Activated CD4-positive, alpha-beta T cell treated with anti-CD3 and anti-CD28 coated beads for 36 hours (primary cell): Measurements from ENCODE around the gene JAG2. TPM values are rescaled to one million over a fixed set of nuclear protein-coding genes. Genes with fewer than 3 reads are reported as not detected.

ENCODE experiments used
- ATAC-seq: fragments of 200-7000 bp; cut with Tn5 transposase; one replicate; pipeline ENCODE4 v1.10.0; 2021; ENCODE audit warnings: mild to moderate bottlenecking, moderate library complexity
- CTCF ChIA-PET: fragments of 350-600 bp; sonication (Branson Sonifier 250); formaldehyde crosslinking; loops from one replicate; lab custom pipeline; 2021; ENCODE audit warnings: antibody characterized with exemption; lab: Charles Lee
- POLR2A ChIA-PET: fragments of 350-600 bp; sonication (Branson Sonifier 250); formaldehyde crosslinking; loops from one replicate; lab custom pipeline; 2021; ENCODE audit warnings: antibody characterized with exemption, inconsistent platforms; lab: Charles Lee
- DNase-seq: peaks from one replicate; pipeline ENCODE4 v3.0.0-alpha.2; 2020
- H3K27ac Mint-ChIP-seq: one replicate; pipeline ENCODE4 v1.8.0; 2021; ENCODE audit warnings: mixed read lengths
- H3K27me3 Mint-ChIP-seq: one replicate; pipeline ENCODE4 v1.8.0; 2021; ENCODE audit warnings: mixed read lengths
- H3K36me3 Mint-ChIP-seq: one replicate; pipeline ENCODE4 v1.8.0; 2021; ENCODE audit warnings: low read depth, mixed read lengths
- H3K4me1 Mint-ChIP-seq: one replicate; pipeline ENCODE4 v1.8.0; 2021; ENCODE audit warnings: mixed read lengths
- H3K4me3 Mint-ChIP-seq: one replicate; pipeline ENCODE4 v1.8.0; 2021; ENCODE audit warnings: mild to moderate bottlenecking, moderate library complexity, mixed read lengths
- H3K9me3 Mint-ChIP-seq: one replicate; pipeline ENCODE4 v1.8.0; 2021; ENCODE audit warnings: low read depth, mixed read lengths
- intact Hi-C, 2 experiments: fragments of 100-400 bp; cut with DNase I in 1 of 2; cut with micrococcal nuclease in 1 of 2; formaldehyde crosslinking; loops; one replicate each; pipeline versions ENCODE4 v1.14.2 to v1.15.1; 2022 to 2024; cut with DNase I, micrococcal nuclease
- total RNA-seq, 2 experiments: library from RNA; stranded (reverse); gene quantifications; one replicate each; pipeline ENCODE4 v1.2.3, GENCODE V29; 2021

JAG2 gene
- total RNA-seq, 2 experiments from 2014 or later, result 3.2 to 3.6 TPM

DNA sequence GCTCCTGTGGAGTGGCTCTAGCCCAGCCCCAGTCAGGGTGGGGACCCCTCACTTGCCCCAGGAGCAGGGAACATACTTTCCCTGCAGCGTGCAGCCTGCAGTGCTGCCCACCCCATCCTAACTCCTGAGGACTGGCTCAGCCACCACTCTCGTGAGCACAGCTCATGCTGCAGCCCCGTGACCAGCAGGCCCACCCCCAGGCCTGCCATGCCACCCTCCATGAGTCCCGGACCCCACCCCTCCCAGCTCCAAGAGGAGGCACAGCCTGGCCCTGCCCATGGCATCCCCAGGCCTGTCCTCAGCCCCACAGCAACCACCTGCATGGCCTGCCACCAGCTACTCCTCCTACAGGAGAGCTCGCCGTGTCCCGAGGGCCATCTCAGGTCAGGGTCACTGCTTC is 3.9 kb upstream of the JAG2 start:
- POLR2A ChIA-PET, result no interaction called here
- Mint-ChIP-seq H3K4me3 (no peak overlapping the region), H3K9me3 (no peaks in the 10 kb centered on the region), H3K27ac (no peak overlapping the region), H3K27me3 (peaks cover 3% of the 10 kb centered on the region), H3K4me1 (peaks cover 15% of the 10 kb centered on the region), H3K36me3 (no peaks in the 10 kb centered on the region)
- intact Hi-C loops, result no loop called here
- CTCF ChIA-PET, result interaction anchor here (0.7 kb wide), 1 partner anchor 16 kb away, joined by 3 read pairs; no protein-coding TSS in a partner anchor
- DNase-seq (no peak), ATAC-seq (no peak)

DNA sequence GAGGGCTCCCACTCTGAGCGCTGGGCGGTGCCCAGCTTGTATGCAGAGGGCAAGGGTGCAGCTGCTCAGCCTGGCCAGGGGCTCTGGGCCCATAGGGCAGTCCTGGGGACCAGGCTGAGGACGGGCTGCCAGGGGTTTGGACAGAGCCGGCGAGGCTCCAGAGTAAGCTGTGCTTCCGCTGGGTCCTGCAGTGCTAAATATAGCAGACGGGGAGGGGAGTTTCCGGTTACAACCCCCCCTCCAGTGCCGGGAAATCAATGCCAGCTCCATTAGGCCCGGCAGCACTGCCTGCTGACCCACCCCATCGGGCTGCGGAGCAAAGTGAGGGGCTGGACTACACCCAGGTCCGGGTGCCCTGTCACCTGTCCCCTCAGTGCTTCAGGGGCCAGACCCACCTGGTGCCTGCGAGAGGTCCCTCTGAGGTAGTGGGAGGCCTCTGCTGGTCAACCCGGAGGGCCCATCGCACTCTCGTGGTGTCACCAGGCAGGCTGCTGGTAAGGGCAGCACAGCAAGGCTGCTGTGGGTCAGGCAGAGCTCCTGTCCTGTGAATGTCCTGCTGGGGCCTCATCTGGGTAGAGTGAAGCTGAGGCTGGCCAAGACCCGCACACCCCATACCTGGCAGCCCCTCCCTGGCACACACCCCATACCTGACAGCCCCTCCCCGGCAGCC is 2.6 kb upstream of the JAG2 start:
- CTCF ChIA-PET, result interaction anchor here (0.6 kb wide), 1 partner anchor 83 kb away, joined by 3 read pairs; no protein-coding TSS in a partner anchor
- POLR2A ChIA-PET, result interaction anchor here (0.6 kb wide), 1 partner anchor 10 kb away, joined by 4 read pairs; no protein-coding TSS in a partner anchor
- Mint-ChIP-seq H3K36me3 (no peaks in the 10 kb centered on the region), H3K4me3 (no peak overlapping the region), H3K27ac (no peak overlapping the region), H3K27me3 (peaks cover 6% of the 10 kb centered on the region), H3K9me3 (no peaks in the 10 kb centered on the region), H3K4me1 (peaks cover 15% of the 10 kb centered on the region)
- no peak for DNase-seq
- intact Hi-C loops, result no loop called here
- no peak for ATAC-seq

DNA sequence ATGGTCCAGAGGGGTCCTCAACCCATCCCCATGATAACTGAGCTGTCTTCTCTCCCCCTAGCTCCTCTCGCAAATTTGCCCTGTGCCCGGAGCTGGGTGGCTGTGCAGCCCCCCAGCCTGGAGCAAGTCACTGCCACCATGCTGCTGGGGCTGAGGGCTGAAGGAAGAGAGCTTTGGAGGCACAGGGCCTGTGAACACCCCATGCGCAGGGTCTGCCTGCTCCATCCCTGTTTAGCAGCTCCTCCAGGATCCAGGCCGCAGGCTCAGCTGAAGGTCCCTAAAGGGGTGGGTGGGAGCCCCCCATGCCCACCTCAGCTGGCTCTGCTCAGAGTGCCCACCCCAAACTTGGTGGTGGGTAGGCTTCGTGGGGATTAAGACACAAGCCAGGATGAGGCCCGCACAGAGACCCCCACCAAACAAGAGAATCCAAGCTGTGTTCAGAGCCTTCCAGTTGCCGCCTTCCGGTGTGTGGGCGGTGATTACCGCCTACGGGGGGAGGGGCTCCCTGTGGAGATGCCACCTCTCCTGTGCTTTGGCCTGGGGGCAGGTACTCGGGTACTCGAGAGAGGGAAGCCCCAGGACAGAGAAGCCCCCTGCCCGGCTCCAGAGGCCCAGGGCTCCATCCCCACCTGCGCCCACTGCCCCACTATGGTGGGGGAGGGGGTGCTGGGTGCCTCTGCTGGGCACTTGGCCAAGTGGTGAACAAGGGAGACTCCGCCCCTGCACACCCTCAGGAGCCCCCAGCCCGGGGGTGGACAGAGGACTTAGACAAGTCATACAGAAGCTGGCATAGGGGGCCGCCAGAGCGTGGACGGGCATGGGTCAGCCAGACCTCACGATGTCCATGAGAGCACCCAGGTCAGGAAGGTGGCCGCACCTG is 1.4 kb upstream of the JAG2 start:
- Mint-ChIP-seq H3K4me1 (peaks cover 13% of the 10 kb centered on the region), H3K27me3 (peaks cover 6% of the 10 kb centered on the region), H3K36me3 (no peaks in the 10 kb centered on the region), H3K27ac (no peak overlapping the region), H3K9me3 (no peaks in the 10 kb centered on the region), H3K4me3 (peak overlapping the region; percentile 53)
- ATAC-seq (no peak), DNase-seq (no peak)
- ChIA-PET CTCF (interaction anchor here (0.6 to 1.6 kb wide), 5 partner anchors 12 to 182 kb away, joined by 3 to 6 read pairs (median 4); no protein-coding TSS in a partner anchor), POLR2A (interaction anchor here (0.6 kb wide), 1 partner anchor 144 kb away, joined by 4 read pairs; no protein-coding TSS in a partner anchor)
- intact Hi-C loops, result loop anchor here (1.0 to 10.0 kb wide), 3 partner anchors 75 to 182 kb away; partner anchors contain the start of gene BTBD6 (in 1 of the 2)

DNA sequence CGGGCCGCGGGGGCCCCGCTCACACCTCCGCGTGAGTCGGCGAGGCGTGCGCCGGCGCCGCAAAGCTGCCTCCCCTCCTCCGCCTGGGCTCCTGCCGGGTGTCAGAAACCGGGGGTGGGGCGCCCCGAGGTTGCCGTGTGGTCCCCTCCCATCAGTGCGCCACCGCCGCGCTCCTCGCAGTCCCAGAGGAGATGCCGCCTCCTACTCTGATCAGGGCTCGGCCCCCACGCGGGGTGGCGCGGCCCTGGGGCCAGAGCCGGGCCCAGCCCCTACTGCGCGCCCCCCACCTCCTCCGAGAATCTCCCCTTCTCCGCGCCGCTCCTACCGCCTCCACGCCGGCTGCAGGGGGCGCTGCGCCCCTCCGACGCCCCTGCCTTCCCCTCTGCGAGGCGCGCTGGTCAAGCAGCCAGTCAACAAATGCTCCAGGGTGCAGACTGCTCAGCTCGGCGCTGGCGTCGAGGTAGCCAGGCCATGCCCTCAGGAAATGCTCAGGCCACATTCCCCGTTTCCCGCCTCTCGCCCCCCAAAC is 467 bp upstream of the JAG2 start:
- Mint-ChIP-seq H3K27ac (no peak overlapping the region), H3K9me3 (no peaks in the 10 kb centered on the region), H3K36me3 (no peaks in the 10 kb centered on the region), H3K4me3 (peak overlapping the region; percentile 53), H3K27me3 (peaks cover 6% of the 10 kb centered on the region), H3K4me1 (peaks cover 4% of the 10 kb centered on the region)
- intact Hi-C loops, result loop anchor here (1.0 to 10.0 kb wide), 4 partner anchors 76 to 183 kb away; partner anchors contain the start of gene BTBD6 (in 1 of the 2)
- ATAC-seq, result peak; percentile 55
- peak; percentile 69 for DNase-seq
- ChIA-PET POLR2A (no interaction called here), CTCF (interaction anchor here (0.6 to 1.6 kb wide), 6 partner anchors 13 to 183 kb away, joined by 3 to 6 read pairs (median 4); no protein-coding TSS in a partner anchor)

DNA sequence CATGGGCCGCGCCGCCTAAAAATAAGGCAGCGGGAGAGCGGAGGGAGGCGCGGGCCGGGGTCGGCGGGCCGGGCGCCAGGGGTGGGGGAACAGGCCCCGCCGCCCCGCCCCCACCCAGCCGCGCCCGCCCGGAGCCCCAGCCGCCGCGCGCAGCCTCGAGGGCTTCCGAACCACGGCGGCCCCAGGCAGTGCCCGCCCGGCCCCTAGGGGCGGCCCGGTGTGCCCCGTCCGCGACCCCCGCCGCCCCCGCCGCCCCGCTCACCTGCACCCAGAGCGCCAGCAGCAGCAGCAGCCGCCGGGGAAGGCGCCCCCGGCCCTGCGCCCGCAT is 519 bp downstream of the JAG2 start:
- Mint-ChIP-seq H3K9me3 (no peaks in the 10 kb centered on the region), H3K36me3 (no peaks in the 10 kb centered on the region), H3K4me3 (peak overlapping the region; percentile 40), H3K27me3 (peaks cover 6% of the 10 kb centered on the region), H3K4me1 (peaks cover 3% of the 10 kb centered on the region), H3K27ac (no peak overlapping the region)
- CTCF ChIA-PET, result interaction anchor here (0.5 to 1.1 kb wide), 2 partner anchors 26 to 103 kb away, joined by 4 read pairs; partner anchors contain the start of gene GPR132
- no peak for ATAC-seq
- intact Hi-C loops, result loop anchor here (1.0 to 10.0 kb wide), 3 partner anchors 75 to 77 kb away; partner anchors contain the start of gene BTBD6 (in 1 of the 2)
- no peak for DNase-seq
- POLR2A ChIA-PET, result no interaction called here

DNA sequence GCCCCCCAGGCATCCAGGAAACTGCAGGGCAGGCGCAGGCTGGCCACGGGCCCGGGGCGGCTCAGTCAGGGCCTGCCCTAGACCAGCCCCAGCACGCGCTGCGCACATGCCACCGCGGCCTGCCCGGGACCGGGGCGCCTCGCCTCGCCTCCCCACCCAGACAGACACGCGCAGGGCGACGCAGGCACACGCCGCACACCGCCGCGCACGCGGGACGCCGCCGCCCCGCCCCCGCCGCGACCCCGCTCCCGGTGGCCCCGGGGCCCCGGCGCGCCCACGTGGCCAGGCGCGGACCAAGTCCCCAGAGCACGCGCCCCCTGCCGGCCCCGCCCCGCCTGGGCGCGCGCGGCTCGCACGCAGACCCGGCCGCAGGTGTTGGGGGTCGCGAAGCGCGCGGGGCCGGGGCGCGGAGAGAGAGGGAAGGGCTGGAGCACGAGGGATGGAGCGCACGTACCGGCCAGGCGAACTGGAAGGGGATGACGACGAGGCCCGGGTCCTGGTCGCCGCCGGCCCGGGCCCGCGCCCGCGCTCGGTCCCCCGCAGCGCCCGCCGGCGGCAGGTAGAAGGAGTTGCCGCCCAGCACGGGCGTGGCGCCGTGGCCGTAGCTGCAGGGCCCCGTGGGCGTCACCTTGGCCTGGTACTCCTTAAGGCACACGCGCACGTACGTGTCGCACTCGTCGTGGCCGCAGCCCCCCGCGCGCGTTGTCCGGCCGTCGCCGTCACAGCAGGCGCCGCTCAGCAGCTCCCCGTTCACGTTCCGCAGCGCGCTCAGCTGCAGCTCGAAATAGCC is 1.1 kb downstream of the JAG2 start:
- ChIA-PET CTCF (interaction anchor here (1.1 kb wide), 1 partner anchor 27 kb away, joined by 4 read pairs; no protein-coding TSS in a partner anchor), POLR2A (no interaction called here)
- H3K27ac Mint-ChIP-seq, result no peak overlapping the region
- H3K36me3 Mint-ChIP-seq, result no peaks in the 10 kb centered on the region
- peaks cover 3% of the 10 kb centered on the region for H3K4me1 Mint-ChIP-seq
- H3K9me3 Mint-ChIP-seq, result no peaks in the 10 kb centered on the region
- H3K27me3 Mint-ChIP-seq, result peaks cover 6% of the 10 kb centered on the region
- H3K4me3 Mint-ChIP-seq, result peak overlapping the region; percentile 40
- DNase-seq (peak; percentile 42), ATAC-seq (no peak)
- intact Hi-C loops, result loop anchor here (1.0 to 10.0 kb wide), 3 partner anchors 74 to 77 kb away; partner anchors contain the start of gene BTBD6 (in 1 of the 2)

DNA sequence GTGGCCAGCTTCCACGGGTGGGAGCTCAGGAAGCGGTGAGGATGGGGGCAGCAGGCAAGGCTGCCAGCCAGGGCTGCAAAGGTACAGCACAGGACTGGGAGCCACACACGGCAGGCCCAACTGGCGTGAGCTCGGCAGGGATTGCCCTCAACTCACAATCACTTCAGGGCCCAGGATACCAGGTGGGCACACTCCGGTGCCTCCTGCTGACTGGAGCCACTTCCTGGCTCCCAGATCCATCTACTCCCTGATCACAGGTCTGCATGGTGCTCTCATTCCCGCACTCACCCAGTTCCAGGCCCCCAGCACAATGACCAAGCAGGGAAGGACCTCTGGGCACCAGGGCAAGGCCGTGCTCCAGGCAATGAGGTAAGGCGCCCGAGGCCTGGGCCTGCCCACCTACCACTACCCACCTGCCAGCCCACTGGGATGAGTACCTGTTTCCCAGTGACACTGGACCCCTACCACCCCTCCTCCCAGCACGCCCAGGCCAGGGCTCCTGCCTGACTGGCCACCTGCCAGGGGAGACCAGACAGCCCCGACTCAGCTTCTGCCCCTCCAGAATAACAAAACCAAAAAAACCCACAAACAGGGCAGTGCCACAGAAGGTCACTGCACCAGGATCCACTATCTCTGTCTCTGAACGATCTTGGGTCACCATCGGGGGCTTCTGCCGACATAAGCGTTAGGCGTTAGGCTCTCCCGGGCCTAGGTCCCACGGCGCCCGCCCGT is 1.8 kb downstream of the JAG2 start:
- CTCF ChIA-PET, result no interaction called here
- DNase-seq (peak; percentile 7), ATAC-seq (no peak)
- Mint-ChIP-seq H3K9me3 (no peaks in the 10 kb centered on the region), H3K4me3 (no peak overlapping the region), H3K27ac (no peak overlapping the region), H3K27me3 (peaks cover 6% of the 10 kb centered on the region), H3K4me1 (peaks cover 3% of the 10 kb centered on the region), H3K36me3 (no peaks in the 10 kb centered on the region)
- intact Hi-C loops, result loop anchor here (5.0 to 10.0 kb wide), 2 partner anchors 74 to 78 kb away; partner anchors contain the start of gene BTBD6 (in 1 of the 2)
- POLR2A ChIA-PET, result no interaction called here

DNA sequence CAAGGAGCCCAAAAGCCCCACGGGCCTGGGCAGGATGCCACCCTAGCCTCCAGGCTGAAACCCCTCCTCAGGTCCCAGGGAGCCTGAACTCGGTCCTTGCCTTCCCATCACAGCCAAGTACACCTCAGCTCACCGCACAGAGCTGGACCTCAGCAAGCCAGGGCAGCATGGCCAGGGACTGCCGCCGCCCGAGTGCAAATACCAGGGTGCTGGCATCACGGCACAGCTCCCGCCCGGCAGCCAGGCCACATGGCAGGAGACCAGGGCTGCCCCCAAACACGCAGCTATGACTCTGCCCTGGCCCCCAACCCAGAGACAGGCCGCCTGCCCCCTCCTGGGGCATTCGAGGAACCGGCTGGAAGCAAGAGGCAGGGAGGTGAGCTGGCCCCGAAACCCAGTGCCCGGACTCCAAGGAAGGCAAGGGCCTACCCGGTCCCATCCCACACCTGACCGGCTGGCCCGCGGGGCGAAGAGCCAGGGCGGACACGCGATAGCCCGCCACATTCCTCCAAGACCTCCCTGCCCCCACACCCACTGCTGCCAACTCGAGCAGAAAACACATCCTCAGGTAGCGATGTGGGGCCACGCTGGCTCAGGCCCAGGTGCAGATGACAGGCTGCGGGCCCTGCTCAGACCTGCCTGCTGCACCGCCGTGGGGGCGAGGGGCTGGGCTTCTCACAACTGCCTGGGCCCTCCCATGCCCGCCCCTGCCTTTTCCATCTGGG is 2.7 kb downstream of the JAG2 start:
- Mint-ChIP-seq H3K4me1 (peaks cover 3% of the 10 kb centered on the region), H3K27ac (no peak overlapping the region), H3K4me3 (no peak overlapping the region), H3K9me3 (no peaks in the 10 kb centered on the region), H3K36me3 (no peaks in the 10 kb centered on the region), H3K27me3 (peaks cover 6% of the 10 kb centered on the region)
- intact Hi-C loops, result loop anchor here (5.0 to 10.0 kb wide), 2 partner anchors 74 to 79 kb away; partner anchors contain the start of gene BTBD6 (in 1 of the 2)
- no peak for ATAC-seq
- DNase-seq, result peak; percentile 16
- ChIA-PET POLR2A (no interaction called here), CTCF (no interaction called here)

DNA sequence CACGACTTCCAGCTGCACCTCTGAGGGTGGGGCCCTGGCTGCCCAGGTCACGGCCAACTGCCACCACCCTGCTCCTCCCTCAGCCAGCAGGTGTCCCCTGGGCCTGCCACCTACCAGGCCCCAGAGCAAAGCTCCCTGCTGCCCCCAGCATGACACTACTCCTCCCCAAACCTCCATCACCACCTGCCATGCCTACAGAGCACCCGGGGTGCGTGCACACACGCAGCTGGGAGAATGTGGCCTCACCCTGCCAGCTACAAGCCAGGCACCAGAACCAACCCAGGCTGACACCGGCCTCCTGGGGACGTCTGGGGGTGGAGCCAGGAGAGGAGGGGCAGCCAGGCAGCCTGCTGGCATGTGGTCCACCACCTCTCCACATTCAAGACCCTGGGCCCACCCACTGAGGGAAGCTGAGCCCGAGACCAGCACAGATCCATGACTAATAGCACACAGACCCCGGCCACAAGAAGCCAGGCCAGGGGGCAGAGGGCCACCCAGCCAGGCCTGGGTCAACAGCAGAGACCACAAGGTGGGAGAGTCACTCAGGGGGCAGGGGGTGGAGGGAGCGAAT is 3.4 kb downstream of the JAG2 start:
- Mint-ChIP-seq H3K27me3 (peaks cover 6% of the 10 kb centered on the region), H3K27ac (no peak overlapping the region), H3K4me3 (no peak overlapping the region), H3K9me3 (no peaks in the 10 kb centered on the region), H3K4me1 (peaks cover 3% of the 10 kb centered on the region), H3K36me3 (no peaks in the 10 kb centered on the region)
- CTCF ChIA-PET, result interaction anchor here (0.6 to 0.9 kb wide), 2 partner anchors 10 to 1144 kb away, joined by 3 read pairs; no protein-coding TSS in a partner anchor
- POLR2A ChIA-PET, result no interaction called here
- intact Hi-C loops, result loop anchor here (5.0 to 10.0 kb wide), 2 partner anchors 73 to 80 kb away; partner anchors contain the start of gene BTBD6 (in 1 of the 2)
- DNase-seq, result no peak
- ATAC-seq, result no peak
